CD14-positive monocyte (primary cell): Measurements from ENCODE around the gene BAHCC1. TPM values are rescaled to one million over a fixed set of nuclear protein-coding genes. Genes with fewer than 3 reads are reported as not detected.

Source experiments
- DNase-seq, 3 donors: peaks; one replicate each; pipeline ENCODE4 v3.0.0-alpha.2; 2011 to 2022
- H2AFZ ChIP-seq: 2 replicates; pipeline ENCODE4 v1.6.0; 2012; ENCODE audit warnings: mild to moderate bottlenecking, low read depth, low read length, inconsistent platforms; ENCODE audit not compliant: insufficient read depth, poor library complexity, severe bottlenecking
- H3K27ac ChIP-seq, 2 donors: 1 replicate in 1 of 2; 2 replicates in 1 of 2; pipeline ENCODE4 v1.5.1; 2012 to 2013; ENCODE audit warnings: low read length in 2 of 2, control low read depth in 1 of 2, inconsistent platforms in 1 of 2, low read depth in 1 of 2, mild to moderate bottlenecking in 1 of 2
- H3K27me3 ChIP-seq, 2 donors: one replicate each; pipeline versions ENCODE4 v1.6.0 to v1.6.1; 2011 to 2013; ENCODE audit warnings: low read length in 2 of 2; ENCODE audit not compliant: control insufficient read depth in 2 of 2, insufficient read depth in 2 of 2
- H3K36me3 ChIP-seq, 2 donors: replicated peaks in 1 of 2; 1 replicate in 1 of 2; 2 replicates in 1 of 2; pipeline versions ENCODE4 v1.5.1 to v1.6.1; 2012 to 2013; ENCODE audit warnings: low read length in 2 of 2, control low read depth in 1 of 2, inconsistent platforms in 1 of 2, mild to moderate bottlenecking in 1 of 2; ENCODE audit not compliant: insufficient read depth in 2 of 2, control insufficient read depth in 1 of 2
- H3K4me1 ChIP-seq, 2 donors: 1 replicate in 1 of 2; 2 replicates in 1 of 2; pipeline versions ENCODE4 v1.5.1 to v1.6.1; 2012 to 2013; ENCODE audit warnings: low read length in 2 of 2, control low read depth in 1 of 2, inconsistent platforms in 1 of 2, mild to moderate bottlenecking in 1 of 2, moderate library complexity in 1 of 2; ENCODE audit not compliant: insufficient read depth in 2 of 2, control insufficient read depth in 1 of 2
- H3K4me2 ChIP-seq: replicated peaks from 2 replicates; pipeline ENCODE3; 2012; ENCODE audit warnings: low read length, moderate library complexity, mild to moderate bottlenecking; ENCODE audit not compliant: poor library complexity, severe bottlenecking; ENCODE audit errors: extremely low read depth
- H3K4me3 ChIP-seq, 3 experiments: fragments of 200-600 bp in 1 of 3; sonication (generic) in 1 of 3; replicated peaks in 1 of 3; 1 replicate in 2 of 3; 2 replicates in 1 of 3; pipeline ENCODE4 v1.5.1; 2011 to 2013; ENCODE audit warnings: low read length in 3 of 3, mild to moderate bottlenecking in 3 of 3, control low read depth in 2 of 3, low read depth in 2 of 3, inconsistent platforms in 1 of 3, moderate library complexity in 1 of 3
- H3K79me2 ChIP-seq: 2 replicates; pipeline ENCODE4 v1.6.0; 2012; ENCODE audit warnings: mild to moderate bottlenecking, control low read depth, inconsistent platforms, low read length, moderate library complexity; ENCODE audit not compliant: insufficient read depth
- H3K9ac ChIP-seq: 2 replicates; pipeline ENCODE4 v1.6.0; 2017; ENCODE audit warnings: low read length, mild to moderate bottlenecking; ENCODE audit not compliant: insufficient read depth, poor library complexity, severe bottlenecking
- H3K9me3 ChIP-seq, 2 donors: replicated peaks in 1 of 2; 1 replicate in 1 of 2; 2 replicates in 1 of 2; pipeline versions ENCODE4 v1.5.1 to v1.6.1; 2012 to 2013; ENCODE audit warnings: low read length in 2 of 2, control low read depth in 1 of 2; ENCODE audit not compliant: control insufficient read depth in 1 of 2, insufficient read depth in 1 of 2
- H4K20me1 ChIP-seq: 2 replicates; pipeline ENCODE4 v1.6.0; 2012; ENCODE audit warnings: mild to moderate bottlenecking, low read length, control low read depth, moderate library complexity; ENCODE audit not compliant: insufficient read depth
- H3K27ac Mint-ChIP-seq, 7 donors: one replicate each; pipeline ENCODE4 v1.8.0; 2020; ENCODE audit warnings: mild to moderate bottlenecking in 7 of 7, mixed read lengths in 7 of 7, moderate library complexity in 6 of 7, inconsistent platforms in 2 of 7
- H3K27me3 Mint-ChIP-seq, 3 donors: one replicate each; pipeline ENCODE4 v1.8.0; 2021 to 2022; ENCODE audit warnings: low read depth in 3 of 3, mild to moderate bottlenecking in 3 of 3, mixed read lengths in 3 of 3, moderate library complexity in 3 of 3, inconsistent platforms in 1 of 3
- H3K36me3 Mint-ChIP-seq, 2 donors: one replicate each; pipeline ENCODE4 v1.8.0; 2020; ENCODE audit warnings: mixed read lengths in 2 of 2, inconsistent platforms in 1 of 2, mild to moderate bottlenecking in 1 of 2
- H3K4me1 Mint-ChIP-seq: one replicate; pipeline ENCODE4 v1.8.0; 2020; ENCODE audit warnings: mild to moderate bottlenecking, mixed read lengths
- H3K4me3 Mint-ChIP-seq, 2 donors: one replicate each; pipeline ENCODE4 v1.8.0; 2020; ENCODE audit warnings: mild to moderate bottlenecking in 2 of 2, mixed read lengths in 2 of 2, moderate library complexity in 1 of 2
- H3K9me3 Mint-ChIP-seq, 7 donors: one replicate each; pipeline ENCODE4 v1.8.0; 2020 to 2022; ENCODE audit warnings: mixed read lengths in 7 of 7, mild to moderate bottlenecking in 6 of 7, moderate library complexity in 6 of 7, inconsistent platforms in 2 of 7
- WGBS: methylation state at CpG from one replicate; pipeline ENCODE4 v1.1.5; 2013; ENCODE audit warnings: missing lambda C conversion rate; ENCODE audit not compliant: insufficient coverage; 5-methylcytosine and 5-hydroxymethylcytosine counted together
- intact Hi-C, 2 donors: fragments of 100-400 bp; cut with micrococcal nuclease; formaldehyde crosslinking; loops; one replicate each; pipeline versions ENCODE4 v1.15.0 to v1.15.1; 2023
- polyA plus RNA-seq, 3 donors: library from polyadenylated mRNA; depleted of rRNA in 1 of 3; unstranded in 2 of 3; stranded (reverse) in 1 of 3; fragments of 300-500 nt in 2 of 3; fragments of >200 nt in 1 of 3; fragmentation: Illumina TruSeq in 2 of 3; gene quantifications; 1 replicate in 2 of 3; 2 replicates in 1 of 3; pipeline ENCODE4 v1.2.3, GENCODE V29; 2012 to 2021
- TF ChIP-seq, protein P1 (sequence below): fragments of 200-600 bp; IDR thresholded peaks from one replicate; pipeline ENCODE4 v1.8.0; 2022; ENCODE audit warnings: antibody characterized with exemption, mild to moderate bottlenecking

Gene BAHCC1
- polyA plus RNA-seq, 3 donors: 0.11 to 8.8 (median 0.27) TPM

DNA sequence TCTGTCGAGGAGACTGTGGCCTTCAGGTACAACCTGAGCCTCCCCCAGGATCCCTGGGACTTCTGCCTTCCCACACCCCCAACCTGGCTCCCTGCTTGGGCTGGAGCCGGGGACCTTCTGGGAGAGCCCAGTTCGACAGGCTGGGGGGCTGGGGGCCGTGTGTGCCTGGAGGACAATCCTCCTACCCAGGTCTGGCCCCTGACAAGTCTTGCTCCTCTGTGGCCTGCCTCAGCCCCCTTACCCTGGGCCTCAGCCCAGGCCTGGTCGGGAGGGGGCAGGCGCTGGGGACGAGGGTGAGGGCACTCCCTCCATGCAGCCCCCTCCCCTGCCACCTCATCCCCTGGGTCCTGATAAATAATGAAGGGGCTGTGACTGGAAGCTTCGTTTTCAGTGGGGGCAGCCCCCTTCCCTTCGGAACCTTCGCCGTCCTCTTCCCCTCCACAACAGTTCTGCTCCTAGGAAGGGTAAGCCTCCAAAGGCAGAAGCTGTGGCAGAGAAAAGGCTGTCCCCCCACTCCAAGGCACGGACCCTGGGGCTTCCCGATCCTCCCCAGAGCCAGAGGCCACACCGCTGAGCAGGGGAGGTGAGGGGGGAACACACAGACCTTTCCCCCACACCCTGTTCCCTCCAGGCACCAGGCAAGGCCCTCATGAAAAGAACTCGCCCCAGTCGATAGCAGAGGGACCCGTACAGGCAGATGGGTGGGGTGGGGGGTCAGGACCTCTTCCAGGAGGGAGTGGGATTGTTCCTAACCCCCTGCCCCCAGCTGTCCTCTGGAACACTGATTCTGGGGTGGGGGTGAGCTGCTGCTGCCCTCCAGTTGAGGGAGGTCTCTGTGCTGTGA is 5.0 kb upstream of the BAHCC1 start:
- Histone ChIP-seq H3K4me1 (peaks cover 51 to 82% of the 10 kb centered on the region in 2 donors), H2AFZ (no peak overlapping the region), H3K36me3 (peaks cover 0 to 4% of the 10 kb centered on the region in 2 donors), H3K4me3 (no peak overlapping the region), H3K9me3 (no peaks in the 10 kb centered on the region), H3K27ac (no peak overlapping the region), H4K20me1 (peaks cover 45% of the 10 kb centered on the region), H3K4me2 (no peak overlapping the region), H3K27me3 (peaks cover 0 to 7% of the 10 kb centered on the region in 2 donors), H3K79me2 (peaks cover 52% of the 10 kb centered on the region), H3K9ac (no peak overlapping the region)
- intact Hi-C loops: loop anchor here (5.0 to 10.0 kb wide), 3 partner anchors 83 to 105 kb away; no protein-coding TSS in a partner anchor
- H3K27me3 Mint-ChIP-seq: peaks cover 9 to 31% (median 12%) of the 10 kb centered on the region in 3 donors
- H3K4me3 Mint-ChIP-seq: no peak overlapping the region
- WGBS: 63% methylated on average over 1 of the region's 17 CpGs
- H3K27ac Mint-ChIP-seq: no peak overlapping the region
- TF ChIP-seq, protein P1, sequence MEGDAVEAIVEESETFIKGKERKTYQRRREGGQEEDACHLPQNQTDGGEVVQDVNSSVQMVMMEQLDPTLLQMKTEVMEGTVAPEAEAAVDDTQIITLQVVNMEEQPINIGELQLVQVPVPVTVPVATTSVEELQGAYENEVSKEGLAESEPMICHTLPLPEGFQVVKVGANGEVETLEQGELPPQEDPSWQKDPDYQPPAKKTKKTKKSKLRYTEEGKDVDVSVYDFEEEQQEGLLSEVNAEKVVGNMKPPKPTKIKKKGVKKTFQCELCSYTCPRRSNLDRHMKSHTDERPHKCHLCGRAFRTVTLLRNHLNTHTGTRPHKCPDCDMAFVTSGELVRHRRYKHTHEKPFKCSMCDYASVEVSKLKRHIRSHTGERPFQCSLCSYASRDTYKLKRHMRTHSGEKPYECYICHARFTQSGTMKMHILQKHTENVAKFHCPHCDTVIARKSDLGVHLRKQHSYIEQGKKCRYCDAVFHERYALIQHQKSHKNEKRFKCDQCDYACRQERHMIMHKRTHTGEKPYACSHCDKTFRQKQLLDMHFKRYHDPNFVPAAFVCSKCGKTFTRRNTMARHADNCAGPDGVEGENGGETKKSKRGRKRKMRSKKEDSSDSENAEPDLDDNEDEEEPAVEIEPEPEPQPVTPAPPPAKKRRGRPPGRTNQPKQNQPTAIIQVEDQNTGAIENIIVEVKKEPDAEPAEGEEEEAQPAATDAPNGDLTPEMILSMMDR: no peak
- H3K4me1 Mint-ChIP-seq: peaks cover 56% of the 10 kb centered on the region
- H3K36me3 Mint-ChIP-seq: peaks cover 11 to 13% of the 10 kb centered on the region in 2 donors
- H3K9me3 Mint-ChIP-seq: peaks cover 0 to 2% (median 0%) of the 10 kb centered on the region in 7 donors
- no peak for DNase-seq

DNA sequence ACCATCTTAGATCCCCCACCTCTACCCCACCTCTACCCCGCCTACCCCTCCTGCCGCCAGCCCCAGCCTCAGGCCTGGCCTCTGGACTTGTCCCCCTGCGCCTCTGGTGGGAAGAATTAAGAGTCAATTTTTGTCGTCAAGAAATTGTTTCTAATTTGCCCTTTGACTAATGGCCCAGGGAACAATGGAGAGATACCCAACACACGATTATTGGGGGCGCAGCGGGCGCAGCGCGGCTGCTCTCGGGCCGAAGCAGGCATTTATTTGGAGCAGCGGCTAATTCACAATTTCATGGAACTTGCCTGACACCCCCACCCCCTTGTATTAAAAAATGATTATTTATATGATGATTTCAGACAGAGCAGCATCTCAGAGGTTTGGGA is 4.4 kb upstream of the BAHCC1 start:
- DNase-seq: no peak
- TF ChIP-seq, protein P1: no peak
- H4K20me1 ChIP-seq: peaks cover 45% of the 10 kb centered on the region
- Mint-ChIP-seq H3K27me3 (peaks cover 4 to 25% (median 7%) of the 10 kb centered on the region in 3 donors), H3K9me3 (peaks cover 0 to 2% (median 0%) of the 10 kb centered on the region in 7 donors), H3K4me3 (no peak overlapping the region), H3K27ac (no peak overlapping the region), H3K4me1 (peaks cover 60% of the 10 kb centered on the region), H3K36me3 (peaks cover 11 to 13% of the 10 kb centered on the region in 2 donors)
- H3K9me3 ChIP-seq: no peaks in the 10 kb centered on the region
- intact Hi-C loops: loop anchor here (5.0 to 10.0 kb wide), 3 partner anchors 84 to 106 kb away; no protein-coding TSS in a partner anchor
- H3K36me3 ChIP-seq: peaks cover 0 to 4% of the 10 kb centered on the region in 2 donors
- H3K27me3 ChIP-seq: peaks cover 0 to 5% of the 10 kb centered on the region in 2 donors
- no peak overlapping the region for H2AFZ ChIP-seq
- no peak overlapping the region for H3K9ac ChIP-seq
- peaks cover 51 to 84% of the 10 kb centered on the region in 2 donors for H3K4me1 ChIP-seq
- H3K4me2 ChIP-seq: no peak overlapping the region
- WGBS: 95% methylated on average over 10 of the region's 13 CpGs
- H3K27ac ChIP-seq: no peak overlapping the region
- H3K4me3 ChIP-seq: no peak overlapping the region
- H3K79me2 ChIP-seq: peaks cover 56% of the 10 kb centered on the region
